ENCODE results near the gene SSBP3. TPM values are rescaled to one million over a fixed set of nuclear protein-coding genes. Genes with fewer than 3 reads are reported as not detected.

SSBP3 gene
- polyA plus RNA-seq, 1 experiment = 34.3 TPM

GRCh38 chr1:54337928-54338327, 68.3 kb downstream of the SSBP3 start:
- no peak overlapping the region for H3K27ac ChIP-seq (ENCODE audit: low read depth, low read length)
- no peak overlapping the region for H3K4me3 ChIP-seq (ENCODE audit: low read depth, low read length)
- no peak for DNase-seq (ENCODE audit: low read depth, low spot score)
- ChIA-PET POLR2A (no interaction called here), CTCF (no interaction called here)
- TF ChIP-seq CTCF (IDR thresholded peaks at IDR 0.05; ENCODE audit: low read depth, low read length) = no peak
- H3K9me3 ChIP-seq (ENCODE audit: control insufficient read depth, insufficient read depth, low read length) = no peaks in the 10 kb centered on the region
- H3K27me3 ChIP-seq (ENCODE audit: control insufficient read depth, insufficient read depth, low read length) = no peaks in the 10 kb centered on the region

GRCh38 chr1:54337034-54337433, 69.2 kb downstream of the SSBP3 start:
- Histone ChIP-seq H3K9me3 (ENCODE audit: control insufficient read depth, insufficient read depth, low read length) (no peaks in the 10 kb centered on the region), H3K27me3 (ENCODE audit: control insufficient read depth, insufficient read depth, low read length) (no peaks in the 10 kb centered on the region), H3K27ac (ENCODE audit: low read depth, low read length) (no peak overlapping the region), H3K4me3 (ENCODE audit: low read depth, low read length) (no peak overlapping the region)
- ChIA-PET POLR2A (interaction anchor here (1.3 kb wide), 1 partner anchor 24 kb away, joined by 10 read pairs; no protein-coding TSS in a partner anchor), CTCF (no interaction called here)
- TF ChIP-seq CTCF (IDR thresholded peaks at IDR 0.05; ENCODE audit: low read depth, low read length) = no peak
- DNase-seq (ENCODE audit: low read depth, low spot score) = no peak

- DNase-seq (ENCODE audit: low read depth, low spot score) = no peak
- no peak for TF ChIP-seq CTCF (IDR thresholded peaks at IDR 0.05; ENCODE audit: low read depth, low read length)
- H3K27ac ChIP-seq (ENCODE audit: low read depth, low read length) = peak overlapping the region; percentile 100
- H3K9me3 ChIP-seq (ENCODE audit: control insufficient read depth, insufficient read depth, low read length) = no peaks in the 10 kb centered on the region
- CTCF ChIA-PET = interaction anchor here (1.1 to 2.2 kb wide), 3 partner anchors 63 to 212 kb away, joined by 3 to 23 read pairs (median 4); partner anchors contain the start of gene ACOT11
- H3K4me3 ChIP-seq (ENCODE audit: low read depth, low read length) = peak overlapping the region; percentile 58; the same call in 1 of the 2 replicates
- POLR2A ChIA-PET = interaction anchor here (1.0 to 2.4 kb wide), 5 partner anchors 10 to 71 kb away, joined by 3 to 14 read pairs (median 10); partner anchors contain the start of gene SSBP3
- H3K27me3 ChIP-seq (ENCODE audit: control insufficient read depth, insufficient read depth, low read length) = no peaks in the 10 kb centered on the region
These were observed 70.1 kb downstream of the SSBP3 start for GRCh38 chr1:54336116-54336515.

- no peaks in the 10 kb centered on the region for H3K9me3 ChIP-seq (ENCODE audit: control insufficient read depth, insufficient read depth, low read length)
- CTCF ChIA-PET = interaction anchor here (1.1 to 2.2 kb wide), 3 partner anchors 63 to 212 kb away, joined by 3 to 23 read pairs (median 4); partner anchors contain the start of gene ACOT11
- H3K4me3 ChIP-seq (ENCODE audit: low read depth, low read length) = peak overlapping the region; percentile 58
- TF ChIP-seq CTCF (IDR thresholded peaks at IDR 0.05; ENCODE audit: low read depth, low read length) = no peak
- peak overlapping the region; percentile 100 for H3K27ac ChIP-seq (ENCODE audit: low read depth, low read length)
- H3K27me3 ChIP-seq (ENCODE audit: control insufficient read depth, insufficient read depth, low read length) = no peaks in the 10 kb centered on the region
- POLR2A ChIA-PET = interaction anchor here (0.8 to 2.4 kb wide), 6 partner anchors 9 to 72 kb away, joined by 3 to 14 read pairs (median 9); partner anchors contain the start of gene SSBP3
- peak; percentile 80 for DNase-seq (ENCODE audit: low read depth, low spot score)
These were observed 70.5 kb downstream of the SSBP3 start for GRCh38 chr1:54335755-54336108.

- CTCF ChIA-PET = interaction anchor here (0.5 to 2.2 kb wide), 7 partner anchors 10 to 213 kb away, joined by 3 to 23 read pairs (median 4); partner anchors contain the start of gene ACOT11
- peak; percentile 76 for DNase-seq (ENCODE audit: low read depth, low spot score)
- H3K4me3 ChIP-seq (ENCODE audit: low read depth, low read length) = peak overlapping the region; percentile 58
- peak overlapping the region; percentile 100 for H3K27ac ChIP-seq (ENCODE audit: low read depth, low read length)
- H3K9me3 ChIP-seq (ENCODE audit: control insufficient read depth, insufficient read depth, low read length) = no peaks in the 10 kb centered on the region
- H3K27me3 ChIP-seq (ENCODE audit: control insufficient read depth, insufficient read depth, low read length) = no peaks in the 10 kb centered on the region
- POLR2A ChIA-PET = interaction anchor here (0.6 to 2.4 kb wide), 14 partner anchors 9 to 499 kb away, joined by 3 to 15 read pairs (median 4); partner anchors contain the start of genes CYB5RL, MRPL37 and SSBP3
- no peak for TF ChIP-seq CTCF (IDR thresholded peaks at IDR 0.05; ENCODE audit: low read depth, low read length)
These were observed 71.0 kb downstream of the SSBP3 start for GRCh38 chr1:54335011-54335754.
